ENCODE measurements around the gene MYL6. TPM values are rescaled to one million over a fixed set of nuclear protein-coding genes. Genes with fewer than 3 reads are reported as not detected.

MYL6 gene
- polyA plus RNA-seq = 1,000 to 10,000 TPM; 1,303 to 4,064 (median 3,695) TPM

DNA sequence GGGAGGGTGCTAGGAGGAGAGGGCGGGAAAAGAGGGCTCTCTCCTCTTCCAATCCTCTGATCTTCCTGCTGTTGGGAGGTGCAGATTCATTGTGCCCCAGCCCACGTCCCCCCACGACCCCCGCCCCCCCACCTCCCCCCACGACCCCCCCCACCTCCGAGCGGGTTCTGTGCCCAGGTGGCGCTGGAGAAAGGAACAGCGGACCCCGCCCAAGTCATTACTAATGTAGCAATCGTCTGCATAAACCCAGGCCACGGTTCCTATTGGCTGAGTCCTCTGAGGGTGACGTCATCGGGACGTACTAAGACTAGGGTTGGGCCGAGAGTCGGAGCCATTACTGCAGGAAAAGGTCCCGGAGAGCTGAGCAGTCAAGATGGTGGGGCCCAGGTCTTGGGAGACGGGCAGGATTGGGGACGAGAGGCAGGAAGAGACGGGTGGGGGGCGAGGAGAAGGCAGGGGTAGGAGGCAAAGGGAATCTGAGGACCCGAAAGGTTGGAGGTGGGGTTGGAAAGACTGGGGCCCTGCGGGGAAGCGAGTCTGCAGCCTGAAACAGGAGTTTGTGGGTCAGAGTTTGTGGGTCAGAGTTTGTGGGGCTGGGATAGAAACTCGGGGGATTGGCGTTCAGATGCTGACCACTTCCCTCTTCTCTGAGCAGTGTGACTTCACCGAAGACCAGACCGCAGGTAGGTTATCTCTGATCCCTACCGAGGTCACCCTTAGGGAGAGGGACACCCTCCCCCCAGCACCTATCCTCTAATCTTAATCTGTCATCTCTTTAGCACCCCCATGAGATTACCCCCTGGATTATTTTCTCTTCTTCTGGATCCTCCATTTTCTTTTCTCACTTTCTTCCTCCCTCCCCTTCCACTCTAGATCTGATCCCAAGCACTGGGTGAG lies at the start of gene MYL6:
Gene MYL6 (plus strand): TSS at position 331 of the 897 bp plus-strand sequence. CDS start 43 bp downstream, at position 374.
- WGBS, 3 donors = 0 to 1% (median 0%) methylated on average over 23 to 30 of the region's 30 CpGs
- H3K27ac ChIP-seq (ENCODE audit: low read depth, low read length) = peak within 1 kb of the TSS; percentile 80

GRCh38 chr12:56110571-56110970 lies 47.6 kb upstream of the MYL6 start:
- no peak overlapping the region for H3K27ac ChIP-seq (ENCODE audit: low read depth, low read length)
- 92 to 94% (median 93%) methylated on average over 5 of the region's 5 CpGs for WGBS, 3 donors

DNA sequence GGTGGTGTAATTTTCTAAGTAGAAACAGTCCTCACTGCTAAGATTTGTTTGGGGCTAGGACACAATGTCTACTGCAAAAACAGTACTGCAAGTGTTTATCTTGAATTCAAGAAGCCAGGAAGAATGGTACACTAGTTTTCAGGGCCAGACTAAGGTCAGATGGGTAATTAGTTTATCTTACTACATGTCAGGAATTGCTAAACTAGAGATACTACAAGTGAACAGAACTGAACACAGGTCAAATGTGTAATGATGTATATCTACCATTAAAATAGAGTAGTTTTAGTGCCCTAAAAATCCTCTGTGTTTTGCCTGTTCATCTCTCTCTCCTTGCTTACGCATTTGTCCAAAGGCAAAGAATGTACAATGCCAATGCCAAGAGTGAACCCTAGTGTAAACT lies 44.1 kb upstream of the MYL6 start:
- no peak overlapping the region for H3K27ac ChIP-seq (ENCODE audit: low read depth, low read length)
- WGBS, 3 donors = 80 to 100% (median 100%) methylated on average over 1 of the region's 1 CpG

DNA sequence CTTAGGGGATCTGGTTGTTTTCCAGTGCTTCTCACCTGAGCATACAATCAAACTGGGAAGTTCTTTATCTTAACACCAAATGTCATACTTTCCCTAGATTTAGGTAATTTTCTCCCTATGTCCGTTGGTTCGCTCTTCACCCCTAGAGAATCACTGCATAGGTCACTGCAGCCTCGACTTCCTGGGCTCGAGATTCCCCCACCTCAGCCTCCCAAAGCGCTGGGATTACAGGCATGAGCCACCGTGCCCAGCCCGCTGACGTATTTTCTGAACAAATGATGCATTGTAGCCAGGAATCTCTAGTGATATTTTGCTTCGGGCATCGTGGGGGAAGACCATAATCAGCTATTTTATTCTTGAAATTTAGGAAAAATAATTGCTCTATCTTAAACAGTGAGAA lies 42.8 kb upstream of the MYL6 start:
- 24 to 51% (median 41%) methylated on average over 10 of the region's 10 CpGs for WGBS, 3 donors
- no peak overlapping the region for H3K27ac ChIP-seq (ENCODE audit: low read depth, low read length)

- 0 to 1% (median 0%) methylated on average over 34 of the region's 34 CpGs for WGBS, 3 donors
- peak within 1 kb of the TSS; percentile 93 for H3K27ac ChIP-seq (ENCODE audit: low read depth, low read length)
Observed at GRCh38 chr12:56116267-56117081, 41.7 kb upstream of the MYL6 start, which contains the start of gene RPL41. RPL41 (plus strand) TSS chr12:56116633.

GRCh38 chr12:56117082-56117706 lies 41.0 kb upstream of the MYL6 start:
- peak overlapping the region; percentile 93 for H3K27ac ChIP-seq (ENCODE audit: low read depth, low read length)
- WGBS, 3 donors = 3% methylated on average over 11 to 12 of the region's 16 CpGs

GRCh38 chr12:56117778-56118687 lies 40.1 kb upstream of the MYL6 start, which contains the start of gene ZC3H10:
ZC3H10 (plus strand) TSS chr12:56118266; CDS start chr12:56120563, 2,297 bp downstream.
- peak within 1 kb of the TSS; percentile 93 for H3K27ac ChIP-seq (ENCODE audit: low read depth, low read length)
- 0 to 1% (median 0%) methylated on average over 59 to 61 of the region's 61 CpGs for WGBS, 3 donors

- 4 to 11% (median 9%) methylated on average over 13 of the region's 13 CpGs for WGBS, 3 donors
- H3K27ac ChIP-seq (ENCODE audit: low read depth, low read length) = peak overlapping the region; percentile 19
Observed at GRCh38 chr12:56118688-56119357, 39.3 kb upstream of the MYL6 start.

DNA sequence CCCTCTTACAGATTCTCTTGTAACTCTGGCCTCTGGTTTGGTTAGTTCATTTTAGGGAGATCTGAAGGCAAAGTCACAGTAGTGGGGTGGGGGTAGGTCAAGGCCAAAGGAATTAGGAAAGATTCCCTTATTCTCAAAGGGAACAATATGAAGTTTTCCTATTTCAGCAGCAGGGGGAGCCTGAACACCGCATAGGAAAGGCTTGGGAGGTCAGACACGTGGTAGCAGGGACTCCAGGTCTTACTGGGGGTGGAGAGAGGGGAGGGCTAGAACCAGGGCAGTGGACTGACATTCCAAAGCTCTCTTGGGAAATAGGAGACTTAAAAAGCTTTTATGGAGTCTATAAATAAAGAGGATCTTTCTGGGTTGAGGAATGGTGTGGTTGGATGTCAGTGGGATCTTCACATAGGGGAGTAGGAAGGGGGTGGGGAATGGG lies 38.8 kb upstream of the MYL6 start:
- WGBS, 3 donors = 0 to 2% (median 0%) methylated on average over 2 of the region's 2 CpGs
- H3K27ac ChIP-seq (ENCODE audit: low read depth, low read length) = peak overlapping the region; percentile 19

DNA sequence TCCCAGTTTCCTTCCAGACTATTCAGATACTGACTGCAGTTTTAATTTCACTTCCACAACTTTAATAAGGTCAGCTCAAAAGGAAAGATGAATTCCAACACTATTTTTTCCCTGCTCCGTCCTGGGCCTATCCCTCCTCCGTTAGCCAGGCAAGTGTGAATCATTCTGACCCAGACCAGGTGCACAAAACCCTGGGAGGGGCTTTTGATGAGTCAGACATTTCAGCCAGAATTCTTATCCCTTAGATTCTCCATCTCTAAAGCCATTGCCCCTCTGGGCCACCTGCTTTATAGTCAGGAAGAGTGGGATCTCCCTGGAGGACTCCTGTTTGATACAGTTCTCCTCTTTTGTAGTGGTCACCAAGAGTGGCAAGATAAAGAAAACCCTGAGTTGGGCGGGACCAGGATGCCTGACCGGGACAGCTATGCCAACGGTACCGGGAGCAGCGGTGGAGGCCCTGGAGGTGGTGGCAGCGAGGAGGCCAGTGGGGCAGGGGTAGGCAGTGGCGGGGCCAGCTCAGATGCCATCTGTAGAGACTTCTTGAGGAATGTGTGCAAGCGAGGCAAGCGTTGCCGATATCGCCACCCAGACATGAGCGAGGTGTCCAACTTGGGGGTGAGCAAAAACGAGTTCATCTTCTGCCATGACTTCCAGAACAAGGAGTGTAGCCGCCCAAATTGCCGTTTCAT lies 37.9 kb upstream of the MYL6 start:
- 84 to 91% (median 89%) methylated on average over 17 of the region's 17 CpGs for WGBS, 3 donors

GRCh38 chr12:56121204-56121870 lies 36.8 kb upstream of the MYL6 start:
- H3K27ac ChIP-seq (ENCODE audit: low read depth, low read length) = no peak overlapping the region
- 77 to 92% (median 84%) methylated on average over 11 of the region's 11 CpGs for WGBS, 3 donors

More for the DNA sequence above, 37.9 kb upstream of the MYL6 start:
- no peak overlapping the region for H3K27ac ChIP-seq (ENCODE audit: low read depth, low read length)

GRCh38 chr12:56122637-56123036 lies 35.5 kb upstream of the MYL6 start:
- 91 to 95% (median 93%) methylated on average over 2 of the region's 2 CpGs for WGBS, 3 donors
- no peak overlapping the region for H3K27ac ChIP-seq (ENCODE audit: low read depth, low read length)

DNA sequence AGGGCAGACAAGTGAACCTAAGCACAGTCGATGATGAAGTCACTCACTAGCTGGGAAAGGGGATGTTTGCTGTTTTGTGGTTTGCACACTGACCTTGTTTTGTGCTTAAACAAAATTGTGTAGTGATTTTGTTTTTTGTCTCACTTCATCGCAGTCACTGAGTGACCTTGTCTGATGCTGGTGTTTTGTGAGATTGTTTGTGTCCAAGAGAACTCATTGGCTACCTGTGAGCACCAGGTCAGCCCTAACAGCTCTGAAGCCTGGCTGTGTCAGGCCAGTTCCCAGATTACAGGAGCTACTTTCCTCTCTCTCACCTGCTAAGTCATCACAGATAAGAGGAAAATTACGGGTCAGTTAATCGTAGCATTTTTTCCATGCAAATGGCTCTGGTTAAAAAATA lies 34.0 kb upstream of the MYL6 start:
- WGBS, 3 donors = 39 to 88% (median 83%) methylated on average over 4 of the region's 4 CpGs

GRCh38 chr12:56126732-56127239 lies 31.4 kb upstream of the MYL6 start:
- 25 to 39% (median 33%) methylated on average over 3 of the region's 3 CpGs for WGBS, 3 donors

More for the DNA sequence above, 34.0 kb upstream of the MYL6 start:
- H3K27ac ChIP-seq (ENCODE audit: low read depth, low read length) = no peak overlapping the region

DNA sequence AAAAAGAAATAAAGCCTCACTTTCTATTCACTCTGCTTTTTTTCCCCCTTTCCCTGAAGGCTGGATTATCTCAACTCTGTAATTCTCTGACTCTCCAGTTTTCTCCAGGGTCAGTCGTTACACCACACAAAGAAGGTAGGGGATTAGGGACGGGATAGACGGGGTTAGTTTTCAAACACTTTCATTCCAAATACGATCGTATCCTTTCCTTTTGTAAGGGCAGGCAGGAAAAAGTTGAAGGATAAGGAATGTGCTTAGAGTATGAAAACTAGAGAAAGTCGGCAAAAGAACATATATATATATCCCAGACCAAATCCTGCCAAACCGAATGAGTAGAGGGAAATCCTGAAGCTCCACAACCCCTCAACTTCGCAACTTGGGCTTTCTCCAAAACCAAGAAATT lies 30.7 kb upstream of the MYL6 start:
- no peak overlapping the region for H3K27ac ChIP-seq (ENCODE audit: low read depth, low read length)
- WGBS, 3 donors = 0 to 1% (median 1%) methylated on average over 8 of the region's 8 CpGs

More at GRCh38 chr12:56126732-56127239, 31.4 kb upstream of the MYL6 start:
- H3K27ac ChIP-seq (ENCODE audit: low read depth, low read length) = no peak overlapping the region
